HCT116 (cell line): ENCODE results near the gene ASAP3. TPM values are rescaled to one million over a fixed set of nuclear protein-coding genes. Genes with fewer than 3 reads are reported as not detected.

Experiments used
- ATAC-seq: fragments of 200-7000 bp; cut with Tn5 transposase; 2 replicates; pipeline ENCODE4 v1.9.1; 2020; ENCODE audit warnings: mild to moderate bottlenecking, moderate library complexity
- Bru-seq: library from RNA; stranded (reverse); fragments of 400-500 nt; gene quantifications from one replicate; lab custom pipeline; 2021; lab: Mats Ljungman, UMichigan
- BruChase-seq, 2 experiments: library from RNA; stranded (reverse); fragments of 400-500 nt; gene quantifications; one replicate each; lab custom pipeline; 2021; lab: Mats Ljungman, UMichigan
- BruUV-seq: library from RNA; stranded (reverse); fragments of 400-500 nt; replicated peaks from 2 replicates; lab custom pipeline; 2021; lab: Mats Ljungman, UMichigan
- CTCF ChIA-PET: fragments of 300-600 bp; sonication (Branson Sonifier 250); formaldehyde crosslinking; loops from one replicate; lab custom pipeline; 2021; ENCODE audit warnings: antibody characterized with exemption; lab: Charles Lee
- POLR2A ChIA-PET: fragments of 300-600, 350-600 bp; sonication (Branson Sonifier 250); formaldehyde crosslinking; loops from one replicate; lab custom pipeline; 2021; ENCODE audit warnings: antibody characterized with exemption; lab: Charles Lee
- RAD21 ChIA-PET, 2 experiments: fragments of 300-600 bp; sonication (Branson Sonifier 250); formaldehyde crosslinking; loops; one replicate each; lab custom pipeline; 2023; ENCODE audit warnings: low total read pairs in 2 of 2; ENCODE audit not compliant: uncharacterized antibody in 2 of 2, unreplicated experiment in 2 of 2, low non-redundant PET in 1 of 2; lab: Charles Lee
- DNase-seq: peaks from one replicate; pipeline ENCODE4 v3.0.0-alpha.2; 2010; ENCODE audit warnings: low read depth, low spot score
- H2AFZ ChIP-seq: fragments of 200-600 bp; shearing (Covaris generic), sonication (generic); 2 replicates; pipeline ENCODE4 v1.6.1; 2017; ENCODE audit warnings: low read depth, mixed run types, mixed read lengths, antibody characterized with exemption, low read length; ENCODE audit not compliant: poor library complexity, severe bottlenecking
- H3K27ac ChIP-seq: 2 replicates; pipeline ENCODE4 v1.5.1; 2012; ENCODE audit warnings: low read depth, low read length
- H3K27me3 ChIP-seq: fragments of 200-600 bp; sonication (generic); 2 replicates; pipeline ENCODE4 v1.6.1; 2016; ENCODE audit warnings: mixed run types, low read length, mixed read lengths; ENCODE audit not compliant: insufficient read depth
- H3K36me3 ChIP-seq, 2 experiments: fragments of 200-500 bp in 1 of 2; fragments of 200-600 bp in 1 of 2; sonication (Bioruptor generic) in 1 of 2; sonication (generic) in 1 of 2; 2 replicates each; pipeline versions ENCODE4 v1.5.1 to v1.6.1; 2014 to 2016; ENCODE audit warnings: low read length in 2 of 2, inconsistent platforms in 1 of 2, mixed read lengths in 1 of 2, mixed run types in 1 of 2; ENCODE audit not compliant: insufficient read depth in 2 of 2, control insufficient read depth in 1 of 2
- H3K4me1 ChIP-seq, 2 experiments: fragments of 200-600 bp in 1 of 2; sonication (generic) in 1 of 2; 2 replicates each; pipeline versions ENCODE4 v1.5.1 to v1.6.1; 2012 to 2017; ENCODE audit warnings: low read length in 2 of 2, inconsistent platforms in 1 of 2, mild to moderate bottlenecking in 1 of 2, mixed read lengths in 1 of 2, mixed run types in 1 of 2, moderate library complexity in 1 of 2; ENCODE audit not compliant: insufficient read depth in 2 of 2, control insufficient read depth in 1 of 2
- H3K4me2 ChIP-seq: fragments of 200-600 bp; sonication (generic); 2 replicates; pipeline ENCODE4 v1.6.1; 2017; ENCODE audit warnings: mixed run types, low read length, mixed read lengths
- H3K4me3 ChIP-seq, 2 experiments: fragments of 200-600 bp in 1 of 2; sonication (generic) in 1 of 2; replicated peaks in 1 of 2; 2 replicates each; pipeline ENCODE4 v1.5.1; 2011 to 2016; ENCODE audit warnings: low read length in 2 of 2, control low read depth in 1 of 2, low read depth in 1 of 2, mild to moderate bottlenecking in 1 of 2, mixed read lengths in 1 of 2, mixed run types in 1 of 2
- H3K79me2 ChIP-seq: fragments of 200-600 bp; sonication (generic); 2 replicates; pipeline ENCODE4 v1.6.1; 2017; ENCODE audit warnings: mild to moderate bottlenecking, mixed run types, low read length, moderate library complexity, mixed read lengths; ENCODE audit not compliant: insufficient read depth
- H3K9ac ChIP-seq: fragments of 200-600 bp; sonication (generic); 2 replicates; pipeline ENCODE4 v1.6.1; 2016; ENCODE audit warnings: low read length, mixed read lengths
- H3K9me2 ChIP-seq: fragments of 200-600 bp; sonication (generic), shearing (Covaris generic); 2 replicates; pipeline ENCODE4 v1.6.1; 2017; ENCODE audit warnings: mixed run types, mild to moderate bottlenecking, moderate library complexity; ENCODE audit not compliant: insufficient read depth
- H3K9me3 ChIP-seq, 2 experiments: fragments of 200-500 bp in 1 of 2; fragments of 200-600 bp in 1 of 2; sonication (Bioruptor generic) in 1 of 2; sonication (generic) in 1 of 2; 2 replicates each; pipeline ENCODE4 v1.6.1; 2014 to 2017; ENCODE audit warnings: low read length in 2 of 2, mixed read lengths in 2 of 2, inconsistent platforms in 1 of 2, low read depth in 1 of 2, mild to moderate bottlenecking in 1 of 2, mixed run types in 1 of 2, moderate library complexity in 1 of 2; ENCODE audit not compliant: control insufficient read depth in 1 of 2, insufficient read depth in 1 of 2
- H4K20me1 ChIP-seq: fragments of 200-600 bp; sonication (generic), shearing (Covaris generic); 2 replicates; pipeline ENCODE4 v1.6.1; 2017; ENCODE audit warnings: mixed run types, mild to moderate bottlenecking, moderate library complexity; ENCODE audit not compliant: insufficient read depth
- CEBPB ChIP-seq: IDR thresholded peaks from 2 replicates; pipeline ENCODE4 v1.6.1; 2012; ENCODE audit warnings: low read depth
- EGR1 ChIP-seq: IDR thresholded peaks from 2 replicates; pipeline ENCODE4 v1.6.1; 2012; ENCODE audit warnings: low read depth
- ELF1 ChIP-seq: IDR thresholded peaks from 2 replicates; pipeline ENCODE4 v1.6.1; 2012; ENCODE audit warnings: low read depth, borderline replicate concordance
- POLR2A ChIP-seq: IDR thresholded peaks from 2 replicates; pipeline ENCODE4 v1.7.0; 2011; ENCODE audit warnings: borderline replicate concordance; ENCODE audit not compliant: insufficient read depth, insufficient read length; ENCODE audit errors: extremely low read depth
- POLR2AphosphoS5 ChIP-seq: IDR thresholded peaks from 2 replicates; pipeline ENCODE4 v1.6.1; 2011; ENCODE audit warnings: mild to moderate bottlenecking, low read depth, low read length, moderate library complexity
- REST ChIP-seq: IDR thresholded peaks from 2 replicates; pipeline ENCODE4 v1.6.1; 2012; ENCODE audit warnings: low read depth
- ZFX ChIP-seq: fragments of 450-650 bp; IDR thresholded peaks from 2 replicates; pipeline ENCODE4 v1.6.1; 2017
- intact Hi-C: fragments of 100-400 bp; cut with micrococcal nuclease; formaldehyde crosslinking; loops from 2 replicates; pipeline ENCODE4 v1.10.0; 2022
- long read RNA-seq: library from polyadenylated mRNA; unstranded; transcript quantifications from one replicate; pipeline ENCODE4 v2.0.0, GENCODE V29; 2021; ENCODE audit not compliant: unreplicated experiment
- polyA plus RNA-seq: library from polyadenylated mRNA; unstranded; fragments of >200 nt; gene quantifications from 2 replicates; pipeline ENCODE4 v1.2.1, GENCODE V29; 2012; ENCODE audit warnings: missing spikeins
- total RNA-seq: library from RNA; stranded (reverse); gene quantifications from one replicate; pipeline ENCODE4 v1.2.1, GENCODE V29; 2021; ENCODE audit not compliant: unreplicated experiment

Gene ASAP3
- total RNA-seq (19.7 TPM), Bru-seq, nascent RNA (percentile 50 among the genes with signal in this experiment), BruChase-seq, experiment 1, labeled RNA remaining after a 6-hour chase (percentile 49 among the genes with signal in this experiment), BruChase-seq, experiment 2, labeled RNA remaining after a 2-hour chase (percentile 54 among the genes with signal in this experiment)
- polyA plus RNA-seq = 9.9 and 11.9 TPM in 2 replicates
- long read RNA-seq, full-length matches to known transcripts = 9 of 33 reads
- long read RNA-seq, partial matches to known transcripts = 16 of 33 reads
- long read RNA-seq, other reads (novel, unspliced or antisense) = 8 of 33 reads

- Histone ChIP-seq H3K9me2 (no peaks in the 10 kb centered on the region), H3K4me1 (peaks cover 22 to 25% of the 10 kb centered on the region in 2 experiments), H3K9ac (peak within 1 kb of the TSS; percentile 65), H4K20me1 (no peaks in the 10 kb centered on the region), H3K4me3 (peak within 1 kb of the TSS; percentile 61 to 71), H3K79me2 (no peaks in the 10 kb centered on the region), H3K27me3 (no peaks in the 10 kb centered on the region), H3K36me3 (no peaks in the 10 kb centered on the region), H3K27ac (peak within 1 kb of the TSS; percentile 39; the same call in 1 of the 2 replicates), H3K9me3 (no peaks in the 10 kb centered on the region), H3K4me2 (peak within 1 kb of the TSS; percentile 97), H2AFZ (peak within 1 kb of the TSS; percentile 93)
- DNase-seq (no peak), ATAC-seq (peak; percentile 8)
- no TSS peak for BruUV-seq
- CTCF ChIA-PET = interaction anchor here (0.6 to 5.5 kb wide), 6 partner anchors 8 to 152 kb away, joined by 3 to 48 read pairs (median 4); no protein-coding TSS in a partner anchor
- intact Hi-C loops = no loop called here
- POLR2A ChIA-PET = interaction anchor here (0.8 to 1.4 kb wide), 5 partner anchors 13 to 315 kb away, joined by 3 to 4 read pairs (median 4); partner anchors contain the start of genes HNRNPR and LUZP1
- TF ChIP-seq ZFX = peak; percentile 47
- TF ChIP-seq ELF1 = no peak
- peak; percentile 71 for TF ChIP-seq POLR2AphosphoS5
- TF ChIP-seq CEBPB = no peak
- no peak for TF ChIP-seq REST
- peak; percentile 29 for TF ChIP-seq POLR2A
- TF ChIP-seq EGR1 = no peak
- RAD21 ChIA-PET = no interaction called here
These were observed at the start of gene ASAP3 for GRCh38 chr1:23483321-23484252. TSS of gene ASAP3 (minus strand) at chr1:23484179. CDS start at chr1:23484133, 46 bp downstream.
